ENCODE data around the gene RASSF4.

RASSF4 gene

DNA sequence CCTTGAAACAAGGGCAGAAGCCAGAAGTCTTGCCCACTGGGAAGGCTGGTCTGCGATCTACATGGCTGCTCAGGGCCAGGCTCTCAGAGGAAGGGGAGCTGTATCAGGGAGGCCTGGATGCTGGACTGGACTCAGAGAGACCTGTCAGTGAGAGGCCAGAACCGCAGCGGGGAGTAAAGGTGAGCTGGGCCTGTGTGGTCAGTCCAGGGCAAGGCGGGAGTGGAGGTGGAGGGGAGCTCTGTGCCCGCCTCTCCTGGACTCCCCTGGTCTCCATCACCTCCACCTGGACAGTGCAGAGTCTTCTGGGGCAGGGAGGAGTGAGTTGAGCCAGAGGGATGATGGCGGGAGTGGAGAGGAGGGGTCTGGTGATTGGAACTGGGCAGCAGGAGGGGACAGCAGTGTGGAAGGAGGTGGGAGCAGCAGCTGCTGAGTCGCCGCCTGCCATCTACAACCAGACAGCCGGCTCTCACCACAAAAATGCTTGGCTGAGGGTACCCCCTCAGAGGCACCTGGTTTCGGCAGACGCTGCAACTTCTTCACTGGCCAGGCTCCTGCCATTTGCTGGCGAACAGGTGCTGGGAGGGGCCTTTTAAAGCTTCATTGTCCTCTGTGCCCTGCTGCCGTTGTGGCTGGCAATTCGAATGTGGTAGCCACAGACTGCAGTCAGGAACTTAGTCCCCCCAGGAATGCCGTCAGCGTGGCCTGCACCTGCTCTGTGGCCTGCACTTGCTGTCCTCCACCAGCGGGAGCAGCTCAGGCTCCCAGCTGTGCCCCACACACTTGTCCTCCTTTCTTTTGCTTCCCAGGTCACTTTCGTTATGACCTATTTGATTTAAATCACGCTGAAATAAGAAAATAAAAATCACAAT lies 3.5 kb downstream of the RASSF4 start:
- DNase-seq (ENCODE audit: low spot score), result no peak

DNA sequence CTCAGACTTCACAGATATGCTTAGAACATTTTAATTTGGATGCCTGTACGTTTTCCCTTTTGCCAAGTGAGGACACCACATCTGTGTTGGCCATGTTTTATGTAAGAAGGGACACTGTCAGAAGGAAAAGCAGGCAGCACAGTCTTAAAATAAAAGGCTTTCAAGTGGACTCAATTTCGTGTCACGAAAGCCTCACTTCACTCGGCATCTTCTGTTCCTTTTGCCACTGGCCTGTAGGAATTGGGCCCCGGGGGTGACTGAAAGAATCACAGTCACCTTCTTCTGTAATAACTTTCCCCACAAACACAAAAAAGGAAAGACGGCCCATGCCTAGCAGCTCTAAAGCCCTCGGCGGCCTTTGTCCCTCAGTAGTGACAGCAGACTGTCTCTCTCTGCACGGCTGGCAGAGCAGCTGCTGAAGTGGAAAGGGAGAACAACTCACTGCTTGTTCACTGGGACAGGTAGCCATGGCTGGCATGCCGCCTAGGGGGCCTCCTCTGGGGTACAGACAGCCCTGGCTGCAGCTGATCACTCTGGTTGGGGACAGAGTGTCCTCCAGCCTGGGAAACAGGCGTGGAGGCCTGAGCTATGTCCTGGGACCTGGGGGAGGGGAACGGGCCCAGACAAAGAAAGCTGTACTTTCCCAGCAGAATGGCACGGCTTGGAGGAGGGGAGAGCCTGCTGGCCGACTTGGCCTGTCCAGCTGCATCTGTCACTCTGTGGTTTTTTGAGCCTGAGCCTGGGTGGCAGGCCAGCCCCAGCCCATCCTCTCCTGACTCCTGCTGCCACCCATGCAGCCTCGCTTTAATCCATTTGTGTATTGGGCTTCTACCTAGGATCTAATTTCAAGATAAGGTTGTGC lies 4.4 kb downstream of the RASSF4 start:
- DNase-seq (ENCODE audit: low spot score), result no peak

GRCh38 chr10:44965104-44965503 lies 5.5 kb downstream of the RASSF4 start:
- no peak for DNase-seq (ENCODE audit: low spot score)

DNA sequence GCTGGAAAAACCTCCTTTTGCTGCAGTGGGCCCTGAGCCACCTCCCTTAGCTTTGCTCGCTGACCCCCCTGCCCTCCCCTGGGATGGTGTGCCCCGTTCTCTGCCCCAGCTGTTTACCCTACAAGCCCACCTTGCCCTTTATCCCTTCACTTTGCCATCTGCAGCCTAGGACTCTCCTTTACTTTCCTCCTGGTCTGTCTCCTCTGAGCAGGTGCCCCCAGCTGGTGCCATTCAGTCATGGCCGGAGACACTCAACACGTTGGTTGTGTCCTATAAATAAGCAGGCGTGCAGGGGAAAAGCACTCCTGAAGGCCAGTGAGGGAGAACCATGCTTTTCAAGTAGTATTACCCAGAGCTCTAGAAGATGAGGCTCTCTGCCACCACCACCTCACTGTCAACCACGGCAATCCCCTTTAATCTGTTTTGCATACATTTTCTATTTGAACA lies 6.1 kb downstream of the RASSF4 start:
- DNase-seq (ENCODE audit: low spot score), result no peak

DNA sequence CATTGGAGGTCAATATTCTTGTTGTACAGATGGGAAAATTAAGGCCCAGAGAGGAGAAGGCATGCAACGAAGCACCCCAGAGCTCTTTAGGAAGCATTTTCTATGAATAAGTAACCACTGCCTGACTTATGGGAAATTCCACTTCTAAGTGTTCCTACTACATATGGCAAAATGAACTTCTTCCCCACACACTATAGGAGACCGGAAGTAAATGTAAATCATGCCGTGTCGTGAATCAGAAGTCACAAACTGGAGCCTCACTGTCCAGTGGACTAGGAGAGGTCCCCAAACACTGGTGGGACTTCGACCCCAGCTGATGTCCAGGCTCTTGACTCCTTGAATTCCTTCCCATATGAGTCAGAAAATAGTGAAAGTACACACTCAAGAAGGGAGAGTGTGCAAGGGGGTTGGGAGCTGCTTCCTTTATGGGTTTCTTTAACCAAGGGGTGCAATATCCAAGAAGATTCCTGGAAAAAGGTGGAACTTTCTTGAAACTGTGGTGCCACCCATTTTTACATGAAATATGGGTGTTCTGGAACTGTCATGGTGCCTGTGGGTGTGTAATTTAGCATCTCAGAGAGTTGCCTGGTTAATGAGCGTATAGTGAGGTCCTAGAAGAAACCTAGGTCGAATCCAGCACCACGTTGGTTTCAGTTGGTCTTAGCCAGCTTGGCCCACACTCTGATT lies 6.7 kb downstream of the RASSF4 start:
- DNase-seq (ENCODE audit: low spot score), result no peak

DNA sequence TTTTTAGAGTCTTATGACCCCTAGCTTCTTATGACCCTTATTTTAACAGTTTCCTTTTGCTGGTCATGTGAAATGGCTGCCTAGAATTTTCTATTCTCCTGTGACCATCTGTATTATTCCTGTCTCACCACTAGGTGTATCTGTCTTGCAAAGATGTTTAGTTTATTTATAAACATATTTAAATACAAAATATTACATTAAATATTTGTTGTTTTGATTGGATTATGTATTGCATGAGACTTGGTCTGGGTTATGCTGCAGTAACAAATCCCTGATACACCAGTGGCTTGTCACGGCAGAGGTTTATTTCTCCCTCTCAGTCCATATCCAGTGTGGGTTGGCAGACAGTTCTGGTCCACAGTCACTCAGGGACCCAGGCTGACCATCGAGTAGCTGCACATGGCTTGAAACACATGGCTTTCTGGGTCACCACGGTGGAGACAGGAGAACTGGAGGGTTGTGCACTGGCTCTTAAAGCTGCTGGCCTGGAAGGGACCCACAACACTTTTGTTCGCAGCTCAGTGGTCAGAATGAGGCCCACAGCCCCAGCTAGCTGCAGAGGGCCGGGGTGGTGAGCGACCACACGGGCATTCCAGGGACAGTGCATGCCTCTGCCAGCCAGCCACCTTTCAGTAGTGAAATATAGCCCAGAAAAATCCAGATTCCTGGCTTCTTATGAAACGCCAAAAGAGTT lies 7.4 kb downstream of the RASSF4 start:
- DNase-seq (ENCODE audit: low spot score), result no peak

- DNase-seq (ENCODE audit: low spot score), result no peak
Observed at GRCh38 chr10:44967616-44968015, 8.0 kb downstream of the RASSF4 start.

DNA sequence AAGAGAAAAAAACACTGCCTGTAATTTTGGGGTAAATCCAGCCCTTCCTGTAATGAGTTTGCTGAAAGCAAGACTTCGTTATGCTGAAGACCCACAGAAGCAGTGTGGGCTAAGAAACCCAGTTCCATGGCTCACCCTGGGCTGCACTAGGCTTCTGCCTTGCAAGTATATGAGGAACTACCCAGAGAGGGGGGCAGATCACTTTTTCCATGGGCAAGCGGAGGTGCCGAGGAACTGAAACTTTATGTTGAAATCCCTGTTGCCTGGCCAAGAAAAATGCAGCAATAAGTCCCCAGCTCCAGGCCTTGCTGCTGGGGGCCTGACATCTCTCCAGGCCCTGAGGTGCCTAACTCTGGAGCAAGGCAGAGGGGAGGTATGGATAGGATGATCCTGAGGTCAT lies 8.5 kb downstream of the RASSF4 start:
- DNase-seq (ENCODE audit: low spot score), result peak; percentile 21

- DNase-seq (ENCODE audit: low spot score), result peak; percentile 25
Observed at GRCh38 chr10:44968500-44969400, 9.1 kb downstream of the RASSF4 start.

DNA sequence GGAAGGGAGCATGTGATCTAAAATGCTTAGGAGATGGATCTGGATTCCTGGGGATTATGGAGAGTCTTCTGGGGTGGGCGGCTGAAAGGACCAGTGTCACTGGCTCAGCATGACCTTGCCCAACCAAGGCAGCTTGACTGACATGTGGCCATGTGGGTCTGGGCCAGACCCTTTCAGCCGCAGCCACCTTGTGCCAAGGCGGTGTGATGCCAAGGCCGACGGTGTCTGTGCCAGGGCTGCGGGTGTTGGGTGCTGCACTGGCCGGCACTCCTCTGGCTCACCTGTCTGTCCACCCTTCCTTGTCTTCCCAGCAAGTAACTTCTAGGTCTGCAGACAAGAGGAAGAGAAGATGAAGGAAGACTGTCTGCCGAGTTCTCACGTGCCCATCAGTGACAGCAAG lies 10.3 kb downstream of the RASSF4 start:
- no peak for DNase-seq (ENCODE audit: low spot score)

GRCh38 chr10:44970812-44971395 lies 11.3 kb downstream of the RASSF4 start:
- no peak for DNase-seq (ENCODE audit: low spot score)

DNA sequence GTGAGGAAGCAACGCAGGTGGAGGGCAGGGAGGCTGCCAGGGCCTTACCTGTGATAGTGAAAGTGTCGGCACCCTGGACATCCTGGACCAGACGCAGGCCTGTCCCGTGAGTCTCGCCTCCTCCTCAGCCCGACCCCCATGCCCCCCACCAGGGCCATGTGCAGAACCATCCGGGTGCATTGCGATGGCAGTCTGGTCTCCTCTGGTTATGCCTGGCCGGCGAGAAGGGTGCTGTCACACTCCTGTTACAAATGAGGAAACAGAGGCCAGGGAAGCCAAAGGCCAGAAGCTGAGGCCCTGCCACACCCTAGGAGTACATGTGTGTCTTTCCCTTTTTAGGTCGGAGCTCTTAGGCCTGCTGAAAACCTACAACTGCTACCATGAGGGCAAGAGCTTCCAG lies 11.8 kb downstream of the RASSF4 start:
- DNase-seq (ENCODE audit: low spot score), result no peak

GRCh38 chr10:44971935-44972757 lies 12.5 kb downstream of the RASSF4 start:
- DNase-seq (ENCODE audit: low spot score), result no peak

GRCh38 chr10:44972874-44973306 lies 13.3 kb downstream of the RASSF4 start:
- DNase-seq (ENCODE audit: low spot score), result no peak

- no peak for DNase-seq (ENCODE audit: low spot score)
Observed at GRCh38 chr10:44973323-44974081, 13.9 kb downstream of the RASSF4 start.

GRCh38 chr10:44974082-44974627 lies 14.6 kb downstream of the RASSF4 start:
- DNase-seq (ENCODE audit: low spot score), result no peak

DNA sequence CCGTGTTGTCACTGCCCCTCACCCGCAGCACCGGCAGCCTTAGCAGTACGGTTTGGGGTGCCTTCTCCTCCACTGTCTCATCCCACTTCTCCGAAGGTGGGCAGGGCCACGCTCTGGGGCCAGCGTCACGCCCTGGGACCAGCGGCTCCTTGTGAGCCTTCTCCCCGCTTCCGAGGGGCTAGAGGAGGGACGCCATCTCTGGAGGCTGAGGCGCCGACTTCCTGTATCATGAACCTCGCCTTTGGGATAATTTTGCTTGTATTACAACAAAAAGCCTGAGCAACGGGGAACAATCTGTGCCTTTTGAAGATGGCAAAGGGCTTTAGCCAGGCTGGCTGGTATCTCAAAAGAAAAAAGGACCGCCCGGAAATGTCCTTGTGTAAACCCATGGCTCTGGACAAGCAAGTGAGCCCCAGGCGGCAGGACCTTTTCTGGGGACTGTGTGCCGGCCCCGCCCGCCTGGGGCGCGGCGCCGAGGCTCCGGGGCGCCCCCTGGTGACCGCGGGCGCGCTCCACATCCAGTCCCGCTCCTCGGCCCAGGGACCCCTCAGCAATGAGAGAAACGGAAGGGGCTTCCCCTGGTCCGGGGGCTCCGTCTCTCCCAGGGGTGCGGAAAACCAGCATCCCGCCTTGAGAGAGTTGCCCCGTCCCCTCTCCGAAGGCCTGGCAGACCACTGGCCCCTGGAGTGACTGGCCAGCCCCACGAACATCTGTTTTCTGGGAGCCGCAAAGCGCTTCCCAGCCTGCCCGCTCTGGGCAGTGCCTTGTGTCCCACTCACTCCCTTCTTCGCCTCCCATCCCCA lies 15.2 kb downstream of the RASSF4 start:
- DNase-seq (ENCODE audit: low spot score), result peak; percentile 66

All from CD4-positive, alpha-beta T cell treated with Interleukin-15 for 4 hours (primary cell).